Panc1 (cell line): Measurements from ENCODE around the gene DACT1. TPM values are rescaled to one million over a fixed set of nuclear protein-coding genes. Genes with fewer than 3 reads are reported as not detected.
A peak's percentile ranks its signal among the peaks of the same experiment; 100 is the strongest.

Experiments used
- ATAC-seq: fragments of 200-7000 bp; cut with Tn5 transposase; 2 replicates; pipeline ENCODE4 v1.9.1; 2020; ENCODE audit warnings: mild to moderate bottlenecking, moderate library complexity
- BruUV-seq: library from RNA; stranded (reverse); fragments of 400-500 nt; replicated peaks from 2 replicates; lab custom pipeline; 2021; lab: Mats Ljungman, UMichigan
- CTCF ChIA-PET: fragments of 300-600 bp; sonication (Branson Sonifier 250); formaldehyde crosslinking; loops from one replicate; lab custom pipeline; 2022; ENCODE audit warnings: antibody characterized with exemption; lab: Charles Lee
- POLR2A ChIA-PET: fragments of 300-600 bp; sonication (Branson Sonifier 250); formaldehyde crosslinking; loops from one replicate; lab custom pipeline; 2022; ENCODE audit warnings: antibody characterized with exemption; lab: Charles Lee
- DNase-seq: peaks from one replicate; pipeline ENCODE4 v3.0.0-alpha.2; 2010; ENCODE audit warnings: low read depth, low spot score
- H3K27ac ChIP-seq: 2 replicates; pipeline ENCODE4 v1.5.1; 2011; ENCODE audit warnings: mild to moderate bottlenecking, low read length, inconsistent platforms
- H3K27me3 ChIP-seq: fragments of 200-500 bp; sonication (Bioruptor generic); 2 replicates; pipeline ENCODE4 v1.6.0; 2014; ENCODE audit warnings: low read length, inconsistent platforms; ENCODE audit not compliant: control insufficient read depth, insufficient read depth
- H3K36me3 ChIP-seq: fragments of 200-500 bp; sonication (Bioruptor generic); 2 replicates; pipeline ENCODE4 v1.5.1; 2014; ENCODE audit warnings: inconsistent platforms, mild to moderate bottlenecking, low read length, moderate library complexity; ENCODE audit not compliant: control insufficient read depth, insufficient read depth
- H3K4me1 ChIP-seq: 2 replicates; pipeline ENCODE4 v1.5.1; 2011; ENCODE audit warnings: inconsistent platforms, mild to moderate bottlenecking, low read length, moderate library complexity; ENCODE audit not compliant: control insufficient read depth, insufficient read depth
- H3K4me3 ChIP-seq, 2 experiments: 2 replicates each; pipeline ENCODE4 v1.5.1; 2011 to 2012; ENCODE audit warnings: low read depth in 2 of 2, low read length in 2 of 2, mild to moderate bottlenecking in 2 of 2, inconsistent platforms in 1 of 2, moderate library complexity in 1 of 2
- H3K9me3 ChIP-seq: fragments of 200-500 bp; sonication (Bioruptor generic); 2 replicates; pipeline ENCODE4 v1.5.1; 2014; ENCODE audit warnings: low read depth, mild to moderate bottlenecking, inconsistent platforms, low read length, moderate library complexity; ENCODE audit not compliant: control insufficient read depth, insufficient read depth
- POLR2AphosphoS5 ChIP-seq: IDR thresholded peaks from 2 replicates; pipeline ENCODE4 v1.6.1; 2012; ENCODE audit warnings: mild to moderate bottlenecking, low read depth, low read length, moderate library complexity
- SIN3A ChIP-seq: IDR thresholded peaks from 2 replicates; pipeline ENCODE4 v1.6.1; 2012; ENCODE audit warnings: low read depth, mild to moderate bottlenecking, low read length, moderate library complexity, borderline replicate concordance; ENCODE audit not compliant: insufficient read depth
- TCF7L2 ChIP-seq: IDR thresholded peaks from 2 replicates; pipeline ENCODE4 v1.6.1; 2011; ENCODE audit warnings: mild to moderate bottlenecking, low read depth, low read length, inconsistent platforms
- in situ Hi-C: cut with HindIII; loops from 2 replicates; pipeline ENCODE4 v1.10.0; 2016; ENCODE audit warnings: low sequenced_read_pairs, low pct_unique_long_range_greater_than_20kb
- intact Hi-C: fragments of 100-400 bp; cut with micrococcal nuclease; formaldehyde crosslinking; loops from one replicate; pipeline ENCODE4 v1.10.0; 2022; ENCODE audit not compliant: unreplicated experiment
- total RNA-seq: library from RNA; stranded (reverse); gene quantifications from one replicate; pipeline ENCODE4 v1.2.1, GENCODE V29; 2021; ENCODE audit not compliant: unreplicated experiment
- TF ChIP-seq, protein P1 (sequence below), 2 experiments: IDR thresholded peaks; 2 replicates each; pipeline ENCODE4 v1.6.1; 2011 to 2012; ENCODE audit warnings: low read depth in 2 of 2, control low read depth in 1 of 2, low read length in 1 of 2, mild to moderate bottlenecking in 1 of 2, moderate library complexity in 1 of 2; ENCODE audit not compliant: insufficient read depth in 1 of 2
- TF ChIP-seq, protein P2 (sequence below): fragments of 450-650 bp; IDR thresholded peaks from 2 replicates; pipeline ENCODE4 v1.5.1; 2017; ENCODE audit warnings: mild to moderate bottlenecking

DACT1 gene
- total RNA-seq, 1 experiment from 2014 or later, result 0.15 TPM

DNA sequence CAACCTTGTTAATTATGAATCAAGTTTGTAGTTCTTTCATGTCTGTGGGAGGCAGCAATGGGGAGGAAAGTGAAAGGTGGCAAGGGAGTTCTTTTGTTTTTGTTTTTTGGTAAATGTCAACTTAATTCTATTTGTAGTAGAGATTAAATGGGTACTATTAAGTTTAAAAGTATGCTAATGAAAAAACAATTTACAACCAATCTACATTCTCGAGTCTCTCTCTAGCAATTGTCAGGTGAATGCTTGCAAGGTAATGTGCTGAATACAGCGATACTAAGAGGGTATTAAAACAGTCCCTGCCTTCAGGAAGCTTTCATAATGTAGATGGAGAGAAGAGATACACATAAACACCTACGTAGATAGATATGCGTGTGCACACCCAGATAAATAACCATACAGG, 1.6 kb upstream of the DACT1 start:
- no TSS peak for BruUV-seq
- Histone ChIP-seq H3K27me3 (peaks cover 20% of the 10 kb centered on the region), H3K27ac (no peak overlapping the region), H3K4me3 (no peak overlapping the region), H3K9me3 (no peaks in the 10 kb centered on the region), H3K4me1 (no peaks in the 10 kb centered on the region), H3K36me3 (no peaks in the 10 kb centered on the region)
- intact Hi-C loops, result loop anchor here (10.0 kb wide), 1 partner anchor 809 kb away; no protein-coding TSS in a partner anchor
- ATAC-seq (no peak), DNase-seq (no peak)
- CTCF ChIA-PET, result no interaction called here
- TF ChIP-seq, protein P1, sequence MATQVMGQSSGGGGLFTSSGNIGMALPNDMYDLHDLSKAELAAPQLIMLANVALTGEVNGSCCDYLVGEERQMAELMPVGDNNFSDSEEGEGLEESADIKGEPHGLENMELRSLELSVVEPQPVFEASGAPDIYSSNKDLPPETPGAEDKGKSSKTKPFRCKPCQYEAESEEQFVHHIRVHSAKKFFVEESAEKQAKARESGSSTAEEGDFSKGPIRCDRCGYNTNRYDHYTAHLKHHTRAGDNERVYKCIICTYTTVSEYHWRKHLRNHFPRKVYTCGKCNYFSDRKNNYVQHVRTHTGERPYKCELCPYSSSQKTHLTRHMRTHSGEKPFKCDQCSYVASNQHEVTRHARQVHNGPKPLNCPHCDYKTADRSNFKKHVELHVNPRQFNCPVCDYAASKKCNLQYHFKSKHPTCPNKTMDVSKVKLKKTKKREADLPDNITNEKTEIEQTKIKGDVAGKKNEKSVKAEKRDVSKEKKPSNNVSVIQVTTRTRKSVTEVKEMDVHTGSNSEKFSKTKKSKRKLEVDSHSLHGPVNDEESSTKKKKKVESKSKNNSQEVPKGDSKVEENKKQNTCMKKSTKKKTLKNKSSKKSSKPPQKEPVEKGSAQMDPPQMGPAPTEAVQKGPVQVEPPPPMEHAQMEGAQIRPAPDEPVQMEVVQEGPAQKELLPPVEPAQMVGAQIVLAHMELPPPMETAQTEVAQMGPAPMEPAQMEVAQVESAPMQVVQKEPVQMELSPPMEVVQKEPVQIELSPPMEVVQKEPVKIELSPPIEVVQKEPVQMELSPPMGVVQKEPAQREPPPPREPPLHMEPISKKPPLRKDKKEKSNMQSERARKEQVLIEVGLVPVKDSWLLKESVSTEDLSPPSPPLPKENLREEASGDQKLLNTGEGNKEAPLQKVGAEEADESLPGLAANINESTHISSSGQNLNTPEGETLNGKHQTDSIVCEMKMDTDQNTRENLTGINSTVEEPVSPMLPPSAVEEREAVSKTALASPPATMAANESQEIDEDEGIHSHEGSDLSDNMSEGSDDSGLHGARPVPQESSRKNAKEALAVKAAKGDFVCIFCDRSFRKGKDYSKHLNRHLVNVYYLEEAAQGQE (IDR thresholded peaks at IDR 0.05; ENCODE audit: insufficient read depth in 1 of 2, low read depth in 2 of 2, low read length in 1 of 2), result no peak
- no peak for TF ChIP-seq SIN3A
- in situ Hi-C loops, result no loop called here
- POLR2A ChIA-PET, result no interaction called here

DNA sequence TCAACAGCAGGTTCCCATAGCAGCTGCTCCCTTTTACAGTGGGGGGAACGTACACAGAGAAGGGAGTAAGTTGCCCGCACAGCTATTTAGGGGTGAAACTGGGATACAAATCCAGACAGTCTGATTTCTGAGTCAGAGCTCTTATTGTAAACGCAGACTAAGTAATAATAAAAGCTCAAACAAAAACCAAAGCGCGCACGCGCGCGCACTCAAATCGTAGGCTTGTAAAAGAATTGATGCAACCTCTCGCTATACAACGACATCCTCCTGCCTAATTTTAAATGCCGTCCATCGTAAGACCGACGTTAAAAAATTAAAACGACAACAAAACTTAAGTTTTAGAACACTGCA, 747 bp upstream of the DACT1 start:
- Histone ChIP-seq H3K27ac (no peak overlapping the region), H3K4me3 (peak overlapping the region; percentile 49 to 67), H3K36me3 (no peaks in the 10 kb centered on the region), H3K4me1 (no peaks in the 10 kb centered on the region), H3K9me3 (no peaks in the 10 kb centered on the region), H3K27me3 (peaks cover 20% of the 10 kb centered on the region)
- in situ Hi-C loops (no loop called here), intact Hi-C loops (loop anchor here (10.0 kb wide), 1 partner anchor 808 kb away; no protein-coding TSS in a partner anchor)
- TF ChIP-seq SIN3A (no peak), TCF7L2 (no peak), POLR2AphosphoS5 (no peak)
- TF ChIP-seq, protein P1 (IDR thresholded peaks at IDR 0.05; ENCODE audit: insufficient read depth in 1 of 2, low read depth in 2 of 2, low read length in 1 of 2), result no peak
- TF ChIP-seq, protein P2, sequence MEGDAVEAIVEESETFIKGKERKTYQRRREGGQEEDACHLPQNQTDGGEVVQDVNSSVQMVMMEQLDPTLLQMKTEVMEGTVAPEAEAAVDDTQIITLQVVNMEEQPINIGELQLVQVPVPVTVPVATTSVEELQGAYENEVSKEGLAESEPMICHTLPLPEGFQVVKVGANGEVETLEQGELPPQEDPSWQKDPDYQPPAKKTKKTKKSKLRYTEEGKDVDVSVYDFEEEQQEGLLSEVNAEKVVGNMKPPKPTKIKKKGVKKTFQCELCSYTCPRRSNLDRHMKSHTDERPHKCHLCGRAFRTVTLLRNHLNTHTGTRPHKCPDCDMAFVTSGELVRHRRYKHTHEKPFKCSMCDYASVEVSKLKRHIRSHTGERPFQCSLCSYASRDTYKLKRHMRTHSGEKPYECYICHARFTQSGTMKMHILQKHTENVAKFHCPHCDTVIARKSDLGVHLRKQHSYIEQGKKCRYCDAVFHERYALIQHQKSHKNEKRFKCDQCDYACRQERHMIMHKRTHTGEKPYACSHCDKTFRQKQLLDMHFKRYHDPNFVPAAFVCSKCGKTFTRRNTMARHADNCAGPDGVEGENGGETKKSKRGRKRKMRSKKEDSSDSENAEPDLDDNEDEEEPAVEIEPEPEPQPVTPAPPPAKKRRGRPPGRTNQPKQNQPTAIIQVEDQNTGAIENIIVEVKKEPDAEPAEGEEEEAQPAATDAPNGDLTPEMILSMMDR, result no peak
- ChIA-PET CTCF (interaction anchor here (0.8 kb wide), 1 partner anchor 87 kb away, joined by 9 read pairs; no protein-coding TSS in a partner anchor), POLR2A (no interaction called here)
- ATAC-seq (no peak), DNase-seq (no peak)
- no TSS peak for BruUV-seq
